Urinary bladder (tissue), 4 donors: ENCODE results near the gene GPR37L1. TPM values are rescaled to one million over a fixed set of nuclear protein-coding genes. Genes with fewer than 3 reads are reported as not detected.
A peak's percentile ranks its signal among the peaks of the same experiment; 100 is the strongest.

Experiments
- DNase-seq: peaks from one replicate; pipeline ENCODE4 v3.0.0-alpha.2; 2015; ENCODE audit errors: extremely low spot score
- H3K27ac ChIP-seq: one replicate; pipeline ENCODE4 v1.5.1; 2013; ENCODE audit warnings: low read depth, mild to moderate bottlenecking, moderate library complexity
- H3K36me3 ChIP-seq: one replicate; pipeline ENCODE4 v1.6.1; 2013; ENCODE audit warnings: mild to moderate bottlenecking, moderate library complexity; ENCODE audit not compliant: insufficient read depth
- H3K4me1 ChIP-seq: one replicate; pipeline ENCODE4 v1.6.1; 2013; ENCODE audit warnings: mild to moderate bottlenecking, moderate library complexity; ENCODE audit not compliant: insufficient read depth
- H3K4me3 ChIP-seq: one replicate; pipeline ENCODE4 v1.5.1; 2013; ENCODE audit warnings: low read depth, low read length
- WGBS: extraction: QIAGEN DNeasy Blood & Tissue Kit; methylation state at CpG from one replicate; pipeline ENCODE4 v1.1.7; 2013; 5-methylcytosine and 5-hydroxymethylcytosine counted together
- polyA plus RNA-seq: library from polyadenylated mRNA; stranded (reverse); fragments of 200-250 nt; gene quantifications from one replicate; pipeline ENCODE4 v1.2.3, GENCODE V29; 2013
- total RNA-seq: library from RNA; depleted of rRNA; stranded (reverse); fragments of >200 nt; gene quantifications from one replicate; pipeline ENCODE4 v1.2.3, GENCODE V29; 2014
- donor health status: healthy with polysubstance abuse.
- donor health status: healthy.

GPR37L1 gene
- total and polyA plus RNA-seq, 2 donors, result 0.05 to 0.10 TPM

- H3K36me3 ChIP-seq, result no peaks in the 10 kb centered on the region
- WGBS, result 77% methylated on average over 4 of the region's 4 CpGs
- H3K4me1 ChIP-seq, result no peaks in the 10 kb centered on the region
- no peak overlapping the region for H3K27ac ChIP-seq
- DNase-seq, result no peak
- H3K4me3 ChIP-seq, result no peak overlapping the region
Measured at GRCh38 chr1:202149566-202149965, 26.8 kb downstream of the GPR37L1 start.

- no peak for DNase-seq
- no peaks in the 10 kb centered on the region for H3K36me3 ChIP-seq
- no peaks in the 10 kb centered on the region for H3K4me1 ChIP-seq
- WGBS, result 94% methylated on average over 9 of the region's 9 CpGs
- no peak overlapping the region for H3K27ac ChIP-seq
- no peak overlapping the region for H3K4me3 ChIP-seq
Measured at GRCh38 chr1:202150187-202150586, 27.5 kb downstream of the GPR37L1 start.

DNA sequence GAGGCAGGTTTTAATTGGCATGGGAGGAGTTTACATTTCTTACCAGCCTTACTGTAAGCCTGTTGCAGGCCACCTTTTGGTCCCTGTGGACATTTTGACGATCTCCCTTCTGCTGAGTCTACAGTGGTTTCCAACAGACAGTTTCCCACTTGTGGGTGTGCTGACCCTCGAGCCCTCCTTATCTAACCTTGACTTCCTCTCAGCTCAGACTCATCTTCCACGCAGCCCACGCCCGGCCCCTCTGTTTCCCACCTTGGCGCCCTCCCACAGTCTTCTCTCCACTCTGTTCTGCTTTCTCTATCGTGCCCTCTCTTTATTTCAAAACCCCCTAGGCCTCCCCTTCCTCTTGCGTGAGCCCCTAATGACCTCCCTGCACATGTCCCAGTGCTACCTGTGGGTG lies 27.9 kb downstream of the GPR37L1 start:
- no peaks in the 10 kb centered on the region for H3K36me3 ChIP-seq
- no peak overlapping the region for H3K4me3 ChIP-seq
- H3K27ac ChIP-seq, result no peak overlapping the region
- H3K4me1 ChIP-seq, result no peaks in the 10 kb centered on the region
- DNase-seq, result no peak
- 84% methylated on average over 8 of the region's 8 CpGs for WGBS

- Histone ChIP-seq H3K27ac (no peak overlapping the region), H3K4me1 (no peaks in the 10 kb centered on the region), H3K36me3 (no peaks in the 10 kb centered on the region), H3K4me3 (no peak overlapping the region)
- WGBS, result 90% methylated on average over 2 of the region's 2 CpGs
- DNase-seq, result no peak
Measured at GRCh38 chr1:202151045-202151444, 28.3 kb downstream of the GPR37L1 start.

GRCh38 chr1:202152399-202152798 lies 29.7 kb downstream of the GPR37L1 start:
- Histone ChIP-seq H3K4me3 (no peak overlapping the region), H3K4me1 (no peaks in the 10 kb centered on the region), H3K36me3 (no peaks in the 10 kb centered on the region), H3K27ac (no peak overlapping the region)
- DNase-seq, result no peak
- 87% methylated on average over 10 of the region's 10 CpGs for whole genome bisulfite sequencing

DNA sequence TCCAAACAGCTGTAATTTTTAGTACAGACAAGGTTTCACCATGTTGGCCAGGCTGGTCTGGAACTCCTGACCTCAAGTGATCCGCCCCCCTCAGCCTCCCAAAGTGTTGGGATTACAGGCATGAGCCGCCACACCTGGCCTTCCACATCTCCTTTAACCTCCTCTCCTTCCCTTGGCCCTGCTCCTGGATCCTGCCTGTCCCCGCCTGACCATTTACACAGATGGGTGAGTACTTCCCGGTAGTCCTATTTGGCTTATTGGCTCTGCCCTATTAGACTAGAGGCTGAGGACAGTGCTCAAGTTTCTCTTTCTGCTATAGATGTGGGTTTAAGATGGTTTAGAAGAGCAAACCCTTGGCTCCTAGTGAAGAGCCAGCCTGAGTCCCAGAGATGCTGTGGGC lies 30.6 kb downstream of the GPR37L1 start:
- DNase-seq, result no peak
- no peaks in the 10 kb centered on the region for H3K4me1 ChIP-seq
- no peaks in the 10 kb centered on the region for H3K36me3 ChIP-seq
- WGBS, result 88% methylated on average over 4 of the region's 4 CpGs
- H3K4me3 ChIP-seq, result no peak overlapping the region
- no peak overlapping the region for H3K27ac ChIP-seq

- Histone ChIP-seq H3K27ac (no peak overlapping the region), H3K4me1 (no peaks in the 10 kb centered on the region), H3K4me3 (no peak overlapping the region), H3K36me3 (no peaks in the 10 kb centered on the region)
- no peak for DNase-seq
- 87% methylated on average over 10 of the region's 10 CpGs for WGBS
Measured at GRCh38 chr1:202154148-202154765, 31.5 kb downstream of the GPR37L1 start.

DNA sequence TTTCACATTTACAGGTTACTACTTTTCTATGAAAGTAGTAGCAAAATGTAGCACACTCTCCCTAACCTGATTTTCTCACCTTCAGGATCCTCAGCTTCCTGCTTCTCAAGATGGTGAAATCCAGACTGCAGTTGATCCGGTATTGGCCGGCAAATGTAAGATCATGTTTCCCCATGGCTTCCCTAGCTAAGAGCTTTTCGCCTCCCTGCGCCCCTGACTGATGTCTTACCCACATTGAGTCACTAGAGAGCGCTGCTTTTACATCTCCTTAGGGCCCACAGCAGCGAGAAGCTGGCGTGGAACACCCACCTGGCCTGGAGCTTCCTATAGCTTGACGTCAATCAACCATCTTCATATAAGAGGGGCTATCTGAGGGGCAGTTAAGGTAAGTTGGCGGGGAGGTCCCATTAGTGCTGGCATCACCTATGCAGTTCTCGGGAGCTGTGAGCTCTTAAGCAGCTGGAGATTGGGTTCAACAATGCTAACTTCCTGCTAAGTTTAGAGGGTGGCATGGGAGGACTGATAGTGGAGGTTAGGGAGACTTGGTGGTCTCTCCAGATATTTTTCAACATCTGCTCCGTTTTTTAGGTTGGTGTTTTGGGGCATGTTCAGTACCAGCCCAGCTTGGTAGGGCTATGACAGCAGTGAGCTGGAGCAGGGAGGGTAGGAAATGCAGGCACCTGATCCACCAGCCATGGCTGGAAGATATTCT lies 32.2 kb downstream of the GPR37L1 start:
- H3K4me1 ChIP-seq, result no peaks in the 10 kb centered on the region
- WGBS, result 37% methylated on average over 11 of the region's 11 CpGs
- H3K36me3 ChIP-seq, result no peaks in the 10 kb centered on the region
- no peak overlapping the region for H3K27ac ChIP-seq
- DNase-seq, result no peak
- no peak overlapping the region for H3K4me3 ChIP-seq

- H3K36me3 ChIP-seq, result no peaks in the 10 kb centered on the region
- no peak overlapping the region for H3K4me3 ChIP-seq
- no peak for DNase-seq
- no peaks in the 10 kb centered on the region for H3K4me1 ChIP-seq
- WGBS, result 34% methylated on average over 8 of the region's 8 CpGs
- no peak overlapping the region for H3K27ac ChIP-seq
Measured at GRCh38 chr1:202155478-202156021, 32.8 kb downstream of the GPR37L1 start.

- 78% methylated on average over 8 of the region's 8 CpGs for WGBS
Measured at GRCh38 chr1:202156590-202156989, 33.9 kb downstream of the GPR37L1 start.

GRCh38 chr1:202157945-202158344 lies 35.2 kb downstream of the GPR37L1 start:
- 93% methylated on average over 10 of the region's 10 CpGs for WGBS
- H3K4me1 ChIP-seq, result no peaks in the 10 kb centered on the region
- no peak overlapping the region for H3K27ac ChIP-seq
- H3K4me3 ChIP-seq, result no peak overlapping the region
- no peaks in the 10 kb centered on the region for H3K36me3 ChIP-seq
- no peak for DNase-seq

More at GRCh38 chr1:202156590-202156989, 33.9 kb downstream of the GPR37L1 start:
- no peaks in the 10 kb centered on the region for H3K36me3 ChIP-seq
- H3K27ac ChIP-seq, result no peak overlapping the region
- H3K4me3 ChIP-seq, result no peak overlapping the region
- no peaks in the 10 kb centered on the region for H3K4me1 ChIP-seq
- no peak for DNase-seq

DNA sequence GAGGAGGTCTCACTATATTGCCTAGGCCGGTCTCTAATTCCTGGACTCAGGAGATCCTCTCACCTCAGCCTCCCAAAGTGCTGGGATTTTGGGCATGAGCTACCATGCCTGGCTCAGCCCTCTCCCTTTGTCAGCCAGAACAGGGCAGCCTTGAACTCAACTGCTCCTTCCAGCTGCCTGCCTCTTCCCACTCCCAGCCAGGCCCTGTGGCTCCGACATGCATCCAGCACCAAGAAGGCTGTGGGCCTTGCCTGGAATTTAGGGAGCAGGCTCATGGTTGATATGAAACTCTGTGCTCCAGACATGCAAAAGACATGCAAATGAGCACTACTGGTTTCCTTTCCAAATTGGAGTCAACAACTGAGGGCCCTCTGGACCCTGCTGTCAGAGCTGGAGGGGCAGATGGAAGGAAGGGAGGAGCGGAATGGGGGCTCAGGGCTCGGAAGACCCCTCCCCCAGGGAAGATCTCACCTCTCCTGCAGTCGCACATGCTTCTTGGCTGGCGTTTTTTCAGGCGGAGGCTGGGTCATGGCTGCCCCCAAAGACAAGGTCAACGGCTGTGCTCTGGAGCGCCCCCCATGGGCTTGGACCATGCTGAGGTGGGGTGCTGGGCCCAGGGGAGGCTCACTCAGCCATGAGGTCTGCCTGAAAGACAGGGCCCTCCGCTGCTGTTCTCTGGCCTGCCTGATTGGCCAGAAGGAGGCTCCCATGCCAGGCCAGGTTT lies 36.3 kb downstream of the GPR37L1 start:
- Histone ChIP-seq H3K36me3 (no peaks in the 10 kb centered on the region), H3K4me3 (no peak overlapping the region), H3K4me1 (no peaks in the 10 kb centered on the region), H3K27ac (no peak overlapping the region)
- WGBS, result 90% methylated on average over 10 of the region's 10 CpGs
- no peak for DNase-seq

DNA sequence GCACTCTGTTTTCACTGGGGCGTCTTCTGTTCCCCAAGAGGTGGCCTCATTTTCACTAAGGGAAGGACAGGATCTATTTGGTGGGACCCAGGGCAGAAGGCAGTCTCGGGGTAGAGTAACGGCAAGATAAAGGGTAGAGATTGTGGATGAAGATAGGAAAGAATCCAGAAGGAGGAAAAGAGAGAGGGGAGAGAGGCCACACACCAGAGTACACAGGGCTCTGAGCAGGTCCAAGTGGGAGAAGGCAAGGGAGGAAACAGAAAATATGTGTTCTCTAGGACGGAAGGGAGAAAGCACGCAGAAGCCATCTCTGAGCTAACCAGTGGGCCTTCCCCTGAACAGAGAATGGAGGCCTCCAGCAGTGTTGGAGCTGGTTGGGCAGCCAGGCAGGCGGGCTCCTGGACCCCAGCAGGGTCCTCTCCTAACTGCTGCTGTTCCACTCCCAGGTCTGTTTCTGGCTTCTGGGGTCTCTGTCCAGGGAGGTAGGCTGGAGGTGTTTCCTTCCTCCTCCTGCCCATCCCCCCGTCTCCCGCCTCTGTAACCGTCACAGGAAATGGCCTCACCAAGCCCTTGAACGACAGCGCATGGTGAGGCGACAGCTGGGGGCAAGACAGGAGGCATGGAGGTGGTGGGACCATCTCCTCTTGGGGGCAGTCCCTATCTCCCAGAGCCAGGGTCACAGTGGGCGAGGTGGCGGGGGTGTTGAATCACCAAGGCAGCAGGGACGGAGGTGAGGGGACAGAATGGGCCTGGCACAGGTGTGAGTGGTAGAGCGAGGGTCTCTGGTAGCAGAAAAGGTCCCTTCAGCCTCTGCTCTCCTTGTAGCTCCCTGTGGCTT lies 37.0 kb downstream of the GPR37L1 start:
- Histone ChIP-seq H3K27ac (peak overlapping the region; percentile 61), H3K36me3 (no peaks in the 10 kb centered on the region), H3K4me1 (no peaks in the 10 kb centered on the region), H3K4me3 (peak overlapping the region; percentile 11)
- DNase-seq, result no peak
- WGBS, result 80% methylated on average over 16 of the region's 16 CpGs
